Middle frontal gyrus (tissue), 1 donor: ENCODE data around the gene WDFY4.

Source experiments
- DNase-seq: peaks from one replicate; pipeline ENCODE4 v3.0.0-alpha.2; 2015; ENCODE audit warnings: low spot score; ENCODE audit errors: extremely low spot score

WDFY4 gene

DNA sequence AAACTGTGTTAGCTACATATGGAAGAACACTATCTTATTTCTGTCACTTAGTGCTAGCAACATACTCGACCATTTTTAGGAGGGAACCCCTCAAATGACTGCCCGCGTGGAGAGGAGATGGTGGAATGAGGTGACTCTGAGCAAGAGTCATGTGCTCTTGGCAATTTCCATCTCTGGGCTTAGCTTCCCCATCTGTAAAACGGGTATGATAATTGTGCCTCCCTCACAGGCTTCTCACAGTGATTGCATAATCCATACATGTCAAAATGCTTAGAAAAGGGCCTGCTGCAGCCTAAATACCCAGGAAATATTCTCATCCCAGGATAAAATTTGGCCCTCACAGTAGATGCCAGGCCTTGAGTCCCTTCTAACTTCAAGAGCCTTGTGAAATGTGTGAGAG is 86.6 kb downstream of the WDFY4 start:
- DNase-seq, result no peak

DNA sequence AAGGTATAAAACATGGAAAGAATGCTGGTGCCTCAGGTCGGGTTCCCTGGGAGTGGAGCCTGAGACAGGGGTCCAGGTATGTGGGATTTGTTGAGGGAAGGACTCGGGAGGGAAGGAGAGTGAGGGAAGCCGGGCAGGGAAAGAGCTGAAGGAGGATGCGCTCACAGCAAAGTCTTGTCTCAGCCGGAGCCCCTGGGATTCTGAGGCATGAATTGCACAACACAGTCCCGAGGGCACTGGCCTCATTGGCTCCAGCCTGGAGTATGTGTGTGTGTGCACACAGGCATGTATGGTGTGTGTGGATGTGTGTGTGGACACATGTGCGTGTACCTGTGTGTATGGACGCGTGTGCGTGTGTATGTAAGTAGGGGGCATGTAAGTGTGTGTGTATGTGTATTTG is 87.4 kb downstream of the WDFY4 start:
- no peak for DNase-seq

- DNase-seq, result no peak
Measured at GRCh38 chr10:48773580-48773979, 88.9 kb downstream of the WDFY4 start.

DNA sequence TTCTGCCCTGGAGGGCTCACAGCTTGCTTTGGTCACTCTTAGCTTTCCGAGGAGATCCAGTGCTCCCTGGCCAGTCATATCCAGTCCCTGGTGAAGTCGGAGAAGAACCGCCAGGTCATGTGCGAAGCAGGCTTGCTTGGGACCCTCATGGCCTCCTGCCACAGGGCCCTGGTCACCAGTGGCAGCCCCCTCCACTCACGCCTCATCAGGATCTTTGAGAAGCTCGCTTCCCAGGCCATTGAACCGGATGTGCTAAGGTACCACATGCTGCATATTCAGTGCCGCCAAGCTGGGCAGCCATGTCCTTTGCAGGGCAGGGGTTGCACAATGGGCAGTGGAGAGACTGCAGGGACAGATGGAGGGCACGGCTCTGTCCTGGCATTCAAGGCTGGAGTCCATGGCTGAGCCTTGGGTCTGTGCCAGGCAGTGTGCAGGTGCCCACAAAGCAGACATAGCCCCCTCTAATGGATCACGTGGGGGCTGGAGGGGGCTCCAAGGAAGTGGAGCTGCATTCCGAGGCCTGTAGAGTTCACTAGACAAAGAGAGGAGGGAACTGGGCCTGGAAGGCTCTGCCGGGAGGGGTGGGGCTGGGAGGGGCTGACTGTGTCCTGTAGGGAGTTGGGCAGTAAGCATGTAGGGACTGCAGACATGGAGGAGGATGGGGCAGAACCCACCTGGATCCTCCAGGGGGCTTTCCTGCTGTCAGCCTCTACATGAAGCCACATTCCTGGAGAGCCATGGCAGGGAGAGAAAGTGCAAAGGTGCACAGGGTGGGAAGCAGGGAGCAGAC is 89.9 kb downstream of the WDFY4 start:
- DNase-seq, result no peak

DNA sequence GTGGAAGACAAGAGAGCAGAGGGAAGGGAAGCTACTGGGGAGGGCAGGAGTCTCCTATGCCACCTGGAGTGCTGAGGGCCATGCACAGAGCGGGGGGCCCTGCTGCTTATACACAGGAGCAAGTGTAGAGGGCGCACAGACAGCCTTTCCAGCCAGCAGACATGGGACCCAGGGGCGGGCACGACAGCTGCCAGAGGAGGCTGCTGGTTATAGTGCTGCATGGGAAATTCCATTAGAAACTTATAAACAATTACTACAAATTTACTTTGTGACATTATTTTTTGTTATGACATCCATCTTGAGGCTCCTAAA is 90.5 kb downstream of the WDFY4 start:
- DNase-seq, result no peak

DNA sequence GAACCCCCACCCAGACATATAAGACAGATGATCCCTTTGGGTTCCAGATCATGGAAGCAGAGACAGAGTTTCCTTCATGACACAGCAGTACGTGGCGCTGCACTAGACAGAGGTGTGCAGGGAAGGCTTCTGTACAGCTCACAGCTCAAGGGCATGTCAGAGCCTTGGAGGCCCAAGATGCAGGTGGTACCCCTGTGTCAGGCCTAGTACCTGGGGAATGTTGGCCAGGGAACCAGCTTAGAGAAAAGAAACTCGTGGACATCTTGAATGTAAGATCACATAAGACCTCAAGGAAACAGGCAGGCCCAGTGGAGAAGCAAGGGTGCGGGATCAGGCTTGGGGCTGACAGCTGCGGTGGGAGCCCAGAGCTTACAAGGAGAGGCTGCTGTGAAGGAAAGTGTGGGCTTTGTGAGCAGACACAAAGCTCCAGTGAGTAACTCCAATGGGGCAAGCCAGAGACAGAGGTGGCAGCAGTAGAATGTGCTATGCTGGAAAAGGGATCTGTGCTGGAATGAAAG is 91.4 kb downstream of the WDFY4 start:
- DNase-seq, result no peak

DNA sequence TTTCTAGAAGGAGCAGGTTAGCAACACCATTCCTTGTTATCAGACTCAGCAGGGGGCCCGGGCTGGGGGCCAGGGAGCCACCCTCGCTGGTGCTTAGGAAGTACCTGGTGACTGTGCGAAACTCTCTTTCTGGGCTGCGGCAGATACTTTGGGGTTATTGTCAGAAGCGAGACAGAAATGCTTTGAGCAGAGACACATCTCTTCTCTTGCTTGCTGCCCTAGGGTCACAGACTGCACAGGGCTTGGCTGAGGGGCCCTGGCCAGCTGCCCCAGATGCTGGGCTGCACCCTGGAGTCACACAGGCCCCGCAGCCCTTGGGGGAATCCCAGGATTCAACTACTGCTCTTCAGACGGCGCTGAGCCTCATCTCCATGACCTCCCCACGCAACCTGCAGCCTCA is 91.9 kb downstream of the WDFY4 start:
- no peak for DNase-seq

DNA sequence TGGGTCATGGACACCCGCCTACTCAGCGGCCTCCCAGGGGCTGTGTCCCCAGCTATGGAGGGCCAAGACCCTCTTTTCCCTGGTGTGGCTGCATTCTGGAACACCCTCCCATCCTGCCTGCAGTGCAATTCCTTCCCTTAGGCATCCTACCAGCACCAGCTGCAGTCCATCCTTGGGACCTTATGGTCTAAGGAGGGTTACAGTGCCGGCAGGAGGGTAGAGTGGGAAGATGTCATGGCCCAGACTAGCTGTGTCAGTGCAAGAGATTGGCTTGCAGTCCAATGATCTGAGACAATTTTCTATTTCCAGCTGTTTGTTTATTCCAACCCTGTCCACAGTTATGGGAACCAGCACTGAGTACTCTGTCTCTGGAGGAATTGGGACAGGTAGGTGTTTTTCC is 92.4 kb downstream of the WDFY4 start:
- no peak for DNase-seq

- DNase-seq, result no peak
Measured at GRCh38 chr10:48778193-48778857, 93.7 kb downstream of the WDFY4 start.

GRCh38 chr10:48779077-48779476 is 94.4 kb downstream of the WDFY4 start:
- no peak for DNase-seq

DNA sequence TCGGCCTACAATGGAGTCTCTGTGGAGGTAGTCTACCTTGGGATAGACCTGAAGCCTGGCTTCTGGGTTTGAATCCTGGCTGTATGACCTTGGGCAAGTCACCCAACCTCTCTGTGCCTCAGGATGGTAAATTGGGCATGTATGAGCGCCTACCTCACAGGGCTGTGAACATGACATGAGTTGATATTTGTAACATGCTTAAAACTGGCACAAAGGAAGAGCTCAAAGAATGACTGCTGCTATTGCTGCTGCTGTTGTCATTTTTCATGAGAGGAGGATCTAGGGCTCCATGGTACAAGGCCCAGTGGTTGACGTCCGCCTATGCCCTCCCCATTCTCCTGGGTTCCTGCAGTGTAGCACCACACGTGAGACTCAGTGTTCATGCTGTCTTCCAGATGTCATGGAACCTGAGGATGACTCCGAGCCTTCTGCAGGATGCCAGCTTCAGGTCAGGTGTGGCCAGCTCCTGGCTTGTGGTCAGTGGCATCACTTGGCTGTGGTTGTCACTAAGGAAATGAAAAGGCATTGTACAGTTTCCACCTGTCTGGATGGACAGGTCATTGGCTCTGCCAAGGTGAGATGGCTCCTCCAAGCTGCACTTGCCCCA is 95.0 kb downstream of the WDFY4 start:
- DNase-seq, result no peak

DNA sequence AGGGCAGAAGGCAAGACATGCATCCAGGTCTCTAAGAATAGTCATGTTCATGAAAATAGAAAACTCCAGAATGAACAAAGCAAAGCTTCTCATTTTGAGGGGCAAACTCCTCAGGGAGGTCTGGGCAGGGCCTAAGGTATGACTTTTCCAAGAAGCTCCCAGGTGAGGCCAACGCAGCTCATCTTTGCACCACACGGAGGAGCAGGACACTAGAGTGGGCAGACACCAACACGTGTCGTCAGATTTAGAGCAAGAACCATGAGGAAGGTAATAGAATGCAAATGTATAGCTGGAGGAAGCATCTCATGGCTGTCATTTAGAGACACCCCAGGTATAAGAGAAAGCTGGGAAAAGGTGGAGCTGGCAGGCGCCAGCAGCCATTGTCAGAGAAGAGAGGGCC is 95.7 kb downstream of the WDFY4 start:
- DNase-seq, result no peak

- no peak for DNase-seq
Measured at GRCh38 chr10:48782386-48782785, 97.7 kb downstream of the WDFY4 start.

GRCh38 chr10:48784031-48784430 is 99.4 kb downstream of the WDFY4 start:
- DNase-seq, result no peak

GRCh38 chr10:48785796-48786195 is 101.1 kb downstream of the WDFY4 start:
- DNase-seq, result no peak

DNA sequence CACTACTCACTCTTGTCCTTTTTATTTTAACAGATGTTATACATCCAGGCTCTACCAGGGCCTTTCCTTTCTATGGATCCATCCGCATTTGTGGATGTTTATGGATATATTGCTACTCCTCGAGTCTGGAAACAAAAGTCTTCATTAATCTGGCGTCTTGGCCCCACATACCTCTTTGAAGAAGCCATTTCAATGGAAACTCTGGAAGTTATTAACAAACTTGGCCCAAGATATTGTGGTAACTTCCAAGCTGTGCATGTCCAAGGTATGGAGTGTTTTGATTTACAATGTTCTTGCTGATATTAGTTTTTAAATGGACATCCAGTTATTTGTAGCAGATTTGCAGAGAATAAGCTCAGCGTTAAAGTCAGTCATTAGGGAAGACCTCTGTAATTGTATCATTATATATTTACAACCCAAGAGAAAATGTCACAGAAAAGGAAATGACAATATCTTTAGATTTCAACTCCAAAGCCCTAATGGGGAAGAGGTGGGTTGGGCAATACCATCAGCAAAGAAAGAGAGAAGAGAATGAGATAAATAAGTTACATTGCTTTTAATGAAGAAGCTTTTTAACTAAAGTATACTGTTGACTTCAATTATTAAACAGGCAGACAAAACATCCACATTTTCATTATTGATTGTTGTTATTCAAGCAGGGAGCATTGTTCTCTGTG is 102.1 kb downstream of the WDFY4 start:
- no peak for DNase-seq

DNA sequence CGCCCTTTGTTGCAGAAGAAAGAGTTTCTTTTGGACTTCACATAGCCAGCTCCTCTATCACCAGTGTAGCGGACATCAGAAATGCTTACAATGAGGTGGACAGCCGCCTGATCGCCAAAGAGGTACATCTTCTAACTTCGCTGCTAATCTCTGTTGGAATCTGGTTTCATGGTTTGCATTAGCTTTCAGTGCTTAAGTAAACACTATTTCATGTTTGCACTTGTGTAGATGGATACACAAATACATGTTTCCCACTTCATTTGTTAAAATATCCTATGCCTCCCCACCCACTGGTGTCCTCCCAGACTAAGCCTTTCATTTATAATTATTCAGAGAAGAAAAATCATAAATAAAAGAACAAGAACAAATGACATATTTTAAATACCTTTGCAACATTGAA is 103.9 kb downstream of the WDFY4 start:
- DNase-seq, result no peak

DNA sequence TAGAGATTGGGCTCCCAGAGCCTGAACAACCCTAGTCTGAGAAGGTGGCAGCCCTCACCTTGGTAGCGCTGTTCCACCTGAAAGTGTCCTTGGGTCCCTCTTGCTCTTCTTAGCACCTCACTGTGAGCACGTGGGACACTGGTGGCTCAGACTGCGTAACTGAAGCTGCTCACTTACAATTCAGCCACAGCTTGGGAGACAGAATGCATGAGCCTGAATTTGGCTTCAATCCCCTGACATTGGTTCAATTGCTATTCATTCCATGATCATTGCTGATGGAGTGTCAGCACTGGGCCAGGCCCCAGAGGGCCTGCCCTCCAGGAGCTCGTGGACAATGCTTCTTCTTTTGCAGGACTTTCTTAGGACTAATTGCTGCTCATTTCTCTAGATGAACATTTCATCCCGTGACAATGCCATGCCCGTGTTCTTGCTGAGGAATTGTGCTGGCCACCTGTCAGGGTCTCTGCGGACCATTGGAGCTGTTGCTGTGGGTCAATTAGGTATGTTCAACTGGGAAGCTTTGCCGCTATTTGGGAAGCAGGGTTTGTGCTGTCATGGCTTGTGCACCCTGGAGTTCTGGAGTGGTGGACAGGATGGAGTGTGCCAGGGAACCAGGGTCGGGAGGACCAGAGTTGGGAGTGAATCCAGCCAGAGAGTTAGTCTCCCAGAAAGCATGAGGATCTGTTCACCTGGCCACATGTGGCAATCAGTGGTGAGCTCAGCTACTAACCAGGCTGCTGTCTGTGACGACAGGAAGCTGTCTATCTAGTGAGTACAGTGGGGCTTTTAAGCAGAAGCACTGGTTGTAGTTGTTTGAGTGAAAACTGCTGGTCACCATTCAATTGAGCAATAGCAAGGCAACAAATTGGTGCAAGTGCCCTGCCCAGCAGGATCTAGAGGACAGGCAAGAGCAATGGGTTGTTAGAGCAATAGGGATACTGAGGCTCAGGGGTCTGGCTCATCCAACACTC is 105.1 kb downstream of the WDFY4 start:
- no peak for DNase-seq

DNA sequence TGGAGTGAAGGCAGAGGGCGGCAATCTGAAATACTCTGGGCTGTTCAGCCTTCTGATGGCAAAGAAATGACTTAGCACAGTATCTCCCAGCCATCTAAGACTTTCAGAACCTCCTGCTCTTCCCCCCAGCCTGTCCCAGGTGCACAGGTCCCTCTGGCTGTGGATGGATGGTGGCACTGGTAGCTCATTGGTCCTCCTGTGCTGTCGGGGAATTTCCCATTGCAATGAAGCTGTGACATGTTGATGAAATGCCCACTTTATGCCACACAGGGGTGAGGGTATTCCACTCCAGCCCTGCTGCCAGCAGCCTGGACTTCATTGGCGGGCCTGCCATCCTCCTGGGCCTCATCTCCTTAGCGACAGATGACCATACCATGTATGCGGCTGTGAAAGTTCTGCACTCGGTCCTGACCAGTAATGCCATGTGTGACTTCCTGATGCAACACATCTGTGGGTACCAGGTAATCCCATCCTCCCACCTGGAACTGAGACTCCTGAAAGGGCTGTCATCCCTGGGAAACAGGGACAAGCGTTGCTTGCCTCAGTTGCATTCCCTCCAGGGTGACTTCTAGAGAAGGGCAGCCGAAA is 105.9 kb downstream of the WDFY4 start:
- DNase-seq, result no peak

- DNase-seq, result no peak
Measured at GRCh38 chr10:48791267-48791928, 106.7 kb downstream of the WDFY4 start.
